ENCODE data around the gene CROT. TPM values are rescaled to one million over a fixed set of nuclear protein-coding genes. Genes with fewer than 3 reads are reported as not detected.

Gene CROT
- total RNA-seq, 2 donors from 2014 or later: 5.6 to 6.1 TPM

GRCh38 chr7:87347207-87347606, 1.7 kb downstream of the CROT start:
- no peak for DNase-seq (ENCODE audit: low spot score)
- H3K4me3 ChIP-seq: no peak overlapping the region
- no peak for TF ChIP-seq CTCF (IDR thresholded peaks at IDR 0.05)
- no peak overlapping the region for H3K27ac ChIP-seq
- H3K4me1 ChIP-seq: peaks cover 0 to 14% of the 10 kb centered on the region in 2 donors
- peaks cover 22% of the 10 kb centered on the region for H3K36me3 ChIP-seq
- no peaks in the 10 kb centered on the region for H3K9me3 ChIP-seq
- H3K27me3 ChIP-seq: no peaks in the 10 kb centered on the region

GRCh38 chr7:87347664-87348063, 2.2 kb downstream of the CROT start:
- Histone ChIP-seq H3K36me3 (peaks cover 22% of the 10 kb centered on the region), H3K27ac (no peak overlapping the region), H3K4me1 (peaks cover 0 to 14% of the 10 kb centered on the region in 2 donors), H3K4me3 (no peak overlapping the region), H3K9me3 (no peaks in the 10 kb centered on the region), H3K27me3 (no peaks in the 10 kb centered on the region)
- TF ChIP-seq CTCF (IDR thresholded peaks at IDR 0.05): no peak
- no peak for DNase-seq (ENCODE audit: low spot score)

- DNase-seq (ENCODE audit: low spot score): no peak
- no peak overlapping the region for H3K27ac ChIP-seq
- no peaks in the 10 kb centered on the region for H3K4me1 ChIP-seq
- TF ChIP-seq CTCF (IDR thresholded peaks at IDR 0.05): no peak
- peaks cover 25% of the 10 kb centered on the region for H3K36me3 ChIP-seq
- no peak overlapping the region for H3K4me3 ChIP-seq
- no peaks in the 10 kb centered on the region for H3K27me3 ChIP-seq
- H3K9me3 ChIP-seq: peaks cover 0 to 5% of the 10 kb centered on the region in 2 donors
Observed at GRCh38 chr7:87354749-87355148, 9.3 kb downstream of the CROT start.

GRCh38 chr7:87356448-87356847, 11.0 kb downstream of the CROT start:
- TF ChIP-seq CTCF (IDR thresholded peaks at IDR 0.05): no peak
- Histone ChIP-seq H3K27ac (no peak overlapping the region), H3K4me3 (no peak overlapping the region), H3K9me3 (peaks cover 0 to 5% of the 10 kb centered on the region in 2 donors), H3K4me1 (no peaks in the 10 kb centered on the region), H3K27me3 (no peaks in the 10 kb centered on the region), H3K36me3 (peaks cover 15% of the 10 kb centered on the region)
- DNase-seq (ENCODE audit: low spot score): no peak

GRCh38 chr7:87359366-87359765, 13.9 kb downstream of the CROT start:
- Histone ChIP-seq H3K4me3 (no peak overlapping the region), H3K27me3 (no peaks in the 10 kb centered on the region), H3K27ac (no peak overlapping the region), H3K9me3 (peaks cover 0 to 2% of the 10 kb centered on the region in 2 donors), H3K4me1 (no peaks in the 10 kb centered on the region), H3K36me3 (no peaks in the 10 kb centered on the region)
- DNase-seq (ENCODE audit: low spot score): no peak
- TF ChIP-seq CTCF (IDR thresholded peaks at IDR 0.05): no peak

GRCh38 chr7:87361320-87361719, 15.9 kb downstream of the CROT start:
- Histone ChIP-seq H3K4me1 (no peaks in the 10 kb centered on the region), H3K4me3 (no peak overlapping the region), H3K27ac (no peak overlapping the region), H3K9me3 (no peaks in the 10 kb centered on the region), H3K36me3 (no peaks in the 10 kb centered on the region), H3K27me3 (no peaks in the 10 kb centered on the region)
- DNase-seq (ENCODE audit: low spot score): no peak
- no peak for TF ChIP-seq CTCF (IDR thresholded peaks at IDR 0.05)

Data from right atrium auricular region (tissue), 2 donors.